Measurements from ENCODE around the gene PRRG2.
A peak's percentile ranks its signal among the peaks of the same experiment; 100 is the strongest.

The PRRG2 gene

GRCh38 chr19:49579193-49579592, 1.9 kb upstream of the PRRG2 start:
- TF ChIP-seq CTCF (conservative IDR thresholded peaks at IDR 0.05) = no peak
- no peak for TF ChIP-seq ZFX (IDR thresholded peaks at IDR 0.05)
- H3K27ac ChIP-seq = no peak overlapping the region

- TF ChIP-seq CTCF (conservative IDR thresholded peaks at IDR 0.05) (no peak), ZFX (IDR thresholded peaks at IDR 0.05) (no peak)
- H3K27ac ChIP-seq = peak overlapping the region; percentile 70
Observed at GRCh38 chr19:49579947-49580263, 1.2 kb upstream of the PRRG2 start.

GRCh38 chr19:49580264-49581006, 681 bp upstream of the PRRG2 start, which contains the start of gene NOSIP:
Gene NOSIP (minus strand): TSS chr19:49580556. CDS start chr19:49560691, 19,865 bp downstream.
- TF ChIP-seq ZFX (IDR thresholded peaks at IDR 0.05) (no peak), CTCF (conservative IDR thresholded peaks at IDR 0.05) (no peak)
- peak within 1 kb of the TSS; percentile 70 for H3K27ac ChIP-seq

- TF ChIP-seq CTCF (conservative IDR thresholded peaks at IDR 0.05) (no peak), ZFX (IDR thresholded peaks at IDR 0.05) (no peak)
- no peak overlapping the region for H3K27ac ChIP-seq
Observed at GRCh38 chr19:49583239-49583638, 2.1 kb downstream of the PRRG2 start.

GRCh38 chr19:49585023-49585422, 3.9 kb downstream of the PRRG2 start:
- no peak overlapping the region for H3K27ac ChIP-seq
- TF ChIP-seq ZFX (IDR thresholded peaks at IDR 0.05) = no peak
- TF ChIP-seq CTCF (conservative IDR thresholded peaks at IDR 0.05) = no peak

- TF ChIP-seq CTCF (conservative IDR thresholded peaks at IDR 0.05) = no peak
- no peak for TF ChIP-seq ZFX (IDR thresholded peaks at IDR 0.05)
- H3K27ac ChIP-seq = no peak overlapping the region
Observed at GRCh38 chr19:49587227-49587626, 6.1 kb downstream of the PRRG2 start.

GRCh38 chr19:49588365-49589122, 7.4 kb downstream of the PRRG2 start:
- TF ChIP-seq CTCF (conservative IDR thresholded peaks at IDR 0.05) = no peak
- no peak for TF ChIP-seq ZFX (IDR thresholded peaks at IDR 0.05)

More at GRCh38 chr19:49588365-49589122, 7.4 kb downstream of the PRRG2 start:
- H3K27ac ChIP-seq = no peak overlapping the region
